ENCODE measurements around the gene HNF1A. TPM values are rescaled to one million over a fixed set of nuclear protein-coding genes. Genes with fewer than 3 reads are reported as not detected.

HNF1A gene
- total RNA-seq, 1 experiment from 2014 or later = not detected

GRCh38 chr12:121010860-121011259 is 32.5 kb downstream of the HNF1A start:
- Histone ChIP-seq H3K27ac (ENCODE audit: low read depth, low read length) (no peak overlapping the region), H3K9me3 (ENCODE audit: control insufficient read depth in 1 of 2, insufficient read depth in 1 of 2, low read depth in 1 of 2, low read length in 2 of 2) (no peaks in the 10 kb centered on the region), H3K4me1 (ENCODE audit: control insufficient read depth in 1 of 2, insufficient read depth in 2 of 2, low read length in 2 of 2) (peaks cover 5 to 7% of the 10 kb centered on the region in 2 experiments; a peak in 3 of 4 replicates), H3K4me2 (ENCODE audit: low read length) (no peak overlapping the region), H3K36me3 (ENCODE audit: control insufficient read depth in 1 of 2, insufficient read depth in 2 of 2, low read length in 2 of 2) (peaks cover 9 to 17% of the 10 kb centered on the region in 2 experiments; a peak in 2 of 4 replicates), H3K79me2 (ENCODE audit: insufficient read depth, low read length) (peaks cover 12% of the 10 kb centered on the region), H3K27me3 (ENCODE audit: insufficient read depth, low read length) (no peaks in the 10 kb centered on the region), H3K4me3 (replicated peaks in 1 of 2; ENCODE audit: low read depth in 1 of 2, low read length in 2 of 2) (no peak overlapping the region), H3K9ac (ENCODE audit: low read length) (no peak overlapping the region), H2AFZ (ENCODE audit: low read depth, low read length, poor library complexity, severe bottlenecking) (no peak overlapping the region), H3K9me2 (ENCODE audit: insufficient read depth) (no peaks in the 10 kb centered on the region), H4K20me1 (ENCODE audit: insufficient read depth) (no peaks in the 10 kb centered on the region)
- POLR2A ChIA-PET = interaction anchor here (0.6 kb wide), 1 partner anchor 64 kb away, joined by 5 read pairs; no protein-coding TSS in a partner anchor
- no peak for TF ChIP-seq FOSL1 (IDR thresholded peaks at IDR 0.05; ENCODE audit: low read depth)
- TF ChIP-seq ZBTB33 (IDR thresholded peaks at IDR 0.05; ENCODE audit: extremely low read depth, insufficient replicate concordance, low read length) = no peak
- TF ChIP-seq EZH2 (IDR thresholded peaks at IDR 0.05) = no peak
- no peak for TF ChIP-seq JUND (IDR thresholded peaks at IDR 0.05)
- no peak for TF ChIP-seq SP1 (IDR thresholded peaks at IDR 0.05; ENCODE audit: low read depth)
- TF ChIP-seq SRF (IDR thresholded peaks at IDR 0.05; ENCODE audit: low read depth) = no peak
- intact Hi-C loops (cut with micrococcal nuclease) = no loop called here
- CTCF ChIA-PET = interaction anchor here (1.6 to 4.0 kb wide), 3 partner anchors 99 to 428 kb away, joined by 3 to 22 read pairs (median 5); partner anchors contain the start of gene POP5
- ATAC-seq = no peak
- RAD21 ChIA-PET (ENCODE audit: low non-redundant PET in 1 of 2, low total read pairs in 2 of 2, uncharacterized antibody in 2 of 2, unreplicated experiment in 2 of 2) = no interaction called here
- no TSS peak for BruUV-seq (replicated peaks)
- DNase-seq (ENCODE audit: low read depth, low spot score) = no peak

GRCh38 chr12:121011820-121012219 is 33.5 kb downstream of the HNF1A start:
- H3K27me3 ChIP-seq (ENCODE audit: insufficient read depth, low read length) = no peaks in the 10 kb centered on the region

More at GRCh38 chr12:121011820-121012219, 33.5 kb downstream of the HNF1A start:
- H3K4me1 ChIP-seq (ENCODE audit: control insufficient read depth in 1 of 2, insufficient read depth in 2 of 2, low read length in 2 of 2) = peaks cover 5 to 7% of the 10 kb centered on the region in 2 experiments; a peak in 3 of 4 replicates
- CTCF ChIA-PET = no interaction called here
- peaks cover 16% of the 10 kb centered on the region for H3K79me2 ChIP-seq (ENCODE audit: insufficient read depth, low read length)
- intact Hi-C loops (cut with micrococcal nuclease) = no loop called here
- no peaks in the 10 kb centered on the region for H3K9me2 ChIP-seq (ENCODE audit: insufficient read depth)
- no peak overlapping the region for H3K4me3 ChIP-seq (replicated peaks in 1 of 2; ENCODE audit: low read depth in 1 of 2, low read length in 2 of 2)
- no peak for ATAC-seq
- no peak for DNase-seq (ENCODE audit: low read depth, low spot score)
- H3K9me3 ChIP-seq (ENCODE audit: control insufficient read depth in 1 of 2, insufficient read depth in 1 of 2, low read depth in 1 of 2, low read length in 2 of 2) = no peaks in the 10 kb centered on the region
- TF ChIP-seq REST (IDR thresholded peaks at IDR 0.05; ENCODE audit: low read depth) (no peak), ZNF274 (IDR thresholded peaks at IDR 0.05; ENCODE audit: low read depth, low read length) (no peak), SRF (IDR thresholded peaks at IDR 0.05; ENCODE audit: low read depth) (no peak), CTCF (IDR thresholded peaks at IDR 0.05 in 2 of 3, conservative IDR thresholded peaks at IDR 0.05 in 1 of 3; ENCODE audit: borderline replicate concordance in 1 of 3, insufficient read depth in 1 of 3, low read depth in 2 of 3, low read length in 2 of 3) (no peak), EGR1 (IDR thresholded peaks at IDR 0.05; ENCODE audit: low read depth) (no peak), EZH2 (IDR thresholded peaks at IDR 0.05) (no peak), POLR2A (IDR thresholded peaks at IDR 0.05; ENCODE audit: borderline replicate concordance, extremely low read depth, insufficient read depth, insufficient read length) (no peak)
- no peak overlapping the region for H3K9ac ChIP-seq (ENCODE audit: low read length)
- no TSS peak for BruUV-seq (replicated peaks)
- POLR2A ChIA-PET = no interaction called here
- peaks cover 9 to 17% of the 10 kb centered on the region in 2 experiments; a peak in 2 of 4 replicates for H3K36me3 ChIP-seq (ENCODE audit: control insufficient read depth in 1 of 2, insufficient read depth in 2 of 2, low read length in 2 of 2)
- no peak overlapping the region for H2AFZ ChIP-seq (ENCODE audit: low read depth, low read length, poor library complexity, severe bottlenecking)
- H3K4me2 ChIP-seq (ENCODE audit: low read length) = no peak overlapping the region
- H4K20me1 ChIP-seq (ENCODE audit: insufficient read depth) = no peaks in the 10 kb centered on the region
- no peak overlapping the region for H3K27ac ChIP-seq (ENCODE audit: low read depth, low read length)
- RAD21 ChIA-PET (ENCODE audit: low non-redundant PET in 1 of 2, low total read pairs in 2 of 2, uncharacterized antibody in 2 of 2, unreplicated experiment in 2 of 2) = no interaction called here
